HEK293 (cell line): Measurements from ENCODE around the gene STBD1.

ENCODE experiments used
- CTCF ChIA-PET: fragments of 350-600 bp; formaldehyde crosslinking; extraction: SDS; loops from one replicate; lab custom pipeline; 2021; ENCODE audit warnings: antibody characterized with exemption; lab: Yijun Ruan, JAX
- POLR2A ChIA-PET: fragments of 300-600 bp; formaldehyde crosslinking; extraction: SDS; loops from one replicate; lab custom pipeline; 2020; ENCODE audit warnings: antibody characterized with exemption, inconsistent platforms; lab: Yijun Ruan, JAX
- H3K27ac ChIP-seq: fragments of 200-500 bp; sonication (Bioruptor generic); 2 replicates; pipeline ENCODE4 v1.5.1; 2014; ENCODE audit warnings: low read depth, low read length, control low read depth, inconsistent platforms; ENCODE audit errors: extremely low read depth
- H3K36me3 ChIP-seq, 2 experiments: fragments of 200-500 bp in 1 of 2; sonication (Bioruptor generic) in 1 of 2; 1 replicate in 1 of 2; 2 replicates in 1 of 2; pipeline ENCODE4 v1.5.1; 2014 to 2017; ENCODE audit warnings: inconsistent platforms in 2 of 2, low read length in 2 of 2; ENCODE audit not compliant: control insufficient read depth in 2 of 2, insufficient read depth in 1 of 2
- H3K4me1 ChIP-seq: fragments of 200-500 bp; sonication (Bioruptor generic); 2 replicates; pipeline ENCODE4 v1.5.1; 2014; ENCODE audit warnings: mild to moderate bottlenecking, low read length, inconsistent platforms; ENCODE audit not compliant: control insufficient read depth, insufficient read depth
- H3K4me3 ChIP-seq: 2 replicates; pipeline ENCODE4 v1.5.1; 2011; ENCODE audit warnings: low read depth, mild to moderate bottlenecking, control low read depth, low read length, moderate library complexity
- H3K9me3 ChIP-seq: fragments of 200-500 bp; sonication (Bioruptor generic); 2 replicates; pipeline ENCODE4 v1.5.1; 2014; ENCODE audit warnings: low read depth, low read length, inconsistent platforms; ENCODE audit not compliant: control insufficient read depth, insufficient read depth
- BCL6B ChIP-seq: fragments of 450-650 bp; formaldehyde crosslinking; IDR thresholded peaks from 2 replicates; pipeline ENCODE4 v1.5.1; 2017; ENCODE audit warnings: missing biosample characterization, missing genetic modification characterization
- HIC1 ChIP-seq: fragments of 450-650 bp; formaldehyde crosslinking; IDR thresholded peaks from 2 replicates; pipeline ENCODE4 v1.5.1; 2016; ENCODE audit warnings: missing biosample characterization, missing genetic modification characterization
- KLF1 ChIP-seq: fragments of 450-650 bp; formaldehyde crosslinking; IDR thresholded peaks from 2 replicates; pipeline ENCODE4 v1.5.1; 2016; ENCODE audit warnings: missing biosample characterization, missing genetic modification characterization
- KLF16 ChIP-seq: fragments of 450-650 bp; formaldehyde crosslinking; IDR thresholded peaks from 2 replicates; pipeline ENCODE4 v1.5.1; 2017; ENCODE audit warnings: missing biosample characterization, missing genetic modification characterization
- KLF8 ChIP-seq: fragments of 450-650 bp; formaldehyde crosslinking; IDR thresholded peaks from 2 replicates; pipeline ENCODE4 v1.5.1; 2016; ENCODE audit warnings: missing biosample characterization, missing genetic modification characterization
- MEIS1 ChIP-seq: sonication (generic); formaldehyde crosslinking; IDR thresholded peaks from 2 replicates; pipeline ENCODE4 v1.8.1; 2022; ENCODE audit warnings: missing genetic modification reagents, mild to moderate bottlenecking, borderline replicate concordance
- SP2 ChIP-seq: fragments of 450-650 bp; formaldehyde crosslinking; IDR thresholded peaks from 2 replicates; pipeline ENCODE4 v1.5.1; 2016; ENCODE audit warnings: missing biosample characterization, missing genetic modification characterization
- SP3 ChIP-seq: fragments of 450-650 bp; formaldehyde crosslinking; IDR thresholded peaks from 2 replicates; pipeline ENCODE4 v1.5.1; 2016; ENCODE audit warnings: missing biosample characterization, missing genetic modification characterization
- SP7 ChIP-seq: fragments of 450-650 bp; formaldehyde crosslinking; IDR thresholded peaks from 2 replicates; pipeline ENCODE4 v1.5.1; 2016; ENCODE audit warnings: missing biosample characterization, missing genetic modification characterization
- YY1 ChIP-seq: fragments of 450-650 bp; formaldehyde crosslinking; IDR thresholded peaks from 2 replicates; pipeline ENCODE4 v1.5.1; 2018; ENCODE audit warnings: missing biosample characterization, missing genetic modification characterization
- ZBTB20 ChIP-seq: fragments of 450-650 bp; formaldehyde crosslinking; IDR thresholded peaks from 2 replicates; pipeline ENCODE4 v1.5.1; 2016; ENCODE audit warnings: missing biosample characterization, missing genetic modification characterization
- ZBTB8A ChIP-seq: fragments of 450-650 bp; formaldehyde crosslinking; IDR thresholded peaks from 2 replicates; pipeline ENCODE4 v1.5.1; 2016; ENCODE audit warnings: missing biosample characterization, missing genetic modification characterization
- ZIC2 ChIP-seq: fragments of 450-650 bp; formaldehyde crosslinking; IDR thresholded peaks from 2 replicates; pipeline ENCODE4 v1.5.1; 2016; ENCODE audit warnings: missing biosample characterization, missing genetic modification characterization
- ZNF132 ChIP-seq: fragments of 450-650 bp; formaldehyde crosslinking; IDR thresholded peaks from 2 replicates; pipeline ENCODE4 v1.5.1; 2017; ENCODE audit warnings: missing biosample characterization, missing genetic modification characterization, borderline replicate concordance
- ZNF280C ChIP-seq: fragments of 450-650 bp; formaldehyde crosslinking; IDR thresholded peaks from 2 replicates; pipeline ENCODE4 v1.5.1; 2016; ENCODE audit warnings: missing biosample characterization, missing genetic modification characterization
- ZNF335 ChIP-seq: fragments of 450-650 bp; formaldehyde crosslinking; conservative IDR thresholded peaks from 2 replicates; pipeline ENCODE4 v1.5.1; 2016; ENCODE audit warnings: missing biosample characterization, missing genetic modification characterization
- ZNF350 ChIP-seq: fragments of 450-650 bp; formaldehyde crosslinking; IDR thresholded peaks from 2 replicates; pipeline ENCODE4 v1.5.0; 2017; ENCODE audit warnings: missing biosample characterization, mild to moderate bottlenecking, missing genetic modification characterization
- ZNF366 ChIP-seq: fragments of 450-650 bp; formaldehyde crosslinking; conservative IDR thresholded peaks from 2 replicates; pipeline ENCODE4 v1.5.1; 2016; ENCODE audit warnings: missing biosample characterization, missing genetic modification characterization
- ZNF416 ChIP-seq: fragments of 450-650 bp; formaldehyde crosslinking; IDR thresholded peaks from 2 replicates; pipeline ENCODE4 v1.5.1; 2016; ENCODE audit warnings: missing biosample characterization, missing genetic modification characterization
- ZNF426 ChIP-seq: fragments of 450-650 bp; formaldehyde crosslinking; IDR thresholded peaks from 2 replicates; pipeline ENCODE4 v1.5.1; 2017; ENCODE audit warnings: missing biosample characterization, missing genetic modification characterization, mild to moderate bottlenecking, inconsistent platforms, moderate library complexity
- ZNF501 ChIP-seq: fragments of 450-650 bp; formaldehyde crosslinking; IDR thresholded peaks from 2 replicates; pipeline ENCODE4 v1.5.1; 2016; ENCODE audit warnings: missing biosample characterization, missing genetic modification characterization
- ZNF558 ChIP-seq: fragments of 450-650 bp; formaldehyde crosslinking; IDR thresholded peaks from 2 replicates; pipeline ENCODE4 v1.5.1; 2016; ENCODE audit warnings: missing biosample characterization, missing genetic modification characterization
- ZNF610 ChIP-seq: fragments of 450-650 bp; formaldehyde crosslinking; IDR thresholded peaks from 2 replicates; pipeline ENCODE4 v1.5.1; 2016; ENCODE audit warnings: missing biosample characterization, missing genetic modification characterization, borderline replicate concordance
- ZNF626 ChIP-seq: fragments of 450-650 bp; sonication (Bioruptor Pico); formaldehyde crosslinking; IDR thresholded peaks from 2 replicates; pipeline ENCODE4 v1.5.1; 2018; ENCODE audit warnings: missing biosample characterization, missing genetic modification characterization, inconsistent platforms
- TF ChIP-seq, protein P1 (sequence below): fragments of 450-650 bp; formaldehyde crosslinking; IDR thresholded peaks from 2 replicates; pipeline ENCODE4 v1.5.1; 2016; ENCODE audit warnings: missing biosample characterization, missing genetic modification characterization
- TF ChIP-seq, protein P2 (sequence below): fragments of 450-650 bp; formaldehyde crosslinking; optimal IDR thresholded peaks from 2 replicates; pipeline ENCODE3; 2016; ENCODE audit warnings: missing biosample characterization, mild to moderate bottlenecking, missing genetic modification characterization
- TF ChIP-seq, protein P3 (sequence below): fragments of 450-650 bp; formaldehyde crosslinking; IDR thresholded peaks from 2 replicates; pipeline ENCODE4 v1.5.1; 2016; ENCODE audit warnings: missing biosample characterization, missing genetic modification characterization

STBD1 gene

DNA sequence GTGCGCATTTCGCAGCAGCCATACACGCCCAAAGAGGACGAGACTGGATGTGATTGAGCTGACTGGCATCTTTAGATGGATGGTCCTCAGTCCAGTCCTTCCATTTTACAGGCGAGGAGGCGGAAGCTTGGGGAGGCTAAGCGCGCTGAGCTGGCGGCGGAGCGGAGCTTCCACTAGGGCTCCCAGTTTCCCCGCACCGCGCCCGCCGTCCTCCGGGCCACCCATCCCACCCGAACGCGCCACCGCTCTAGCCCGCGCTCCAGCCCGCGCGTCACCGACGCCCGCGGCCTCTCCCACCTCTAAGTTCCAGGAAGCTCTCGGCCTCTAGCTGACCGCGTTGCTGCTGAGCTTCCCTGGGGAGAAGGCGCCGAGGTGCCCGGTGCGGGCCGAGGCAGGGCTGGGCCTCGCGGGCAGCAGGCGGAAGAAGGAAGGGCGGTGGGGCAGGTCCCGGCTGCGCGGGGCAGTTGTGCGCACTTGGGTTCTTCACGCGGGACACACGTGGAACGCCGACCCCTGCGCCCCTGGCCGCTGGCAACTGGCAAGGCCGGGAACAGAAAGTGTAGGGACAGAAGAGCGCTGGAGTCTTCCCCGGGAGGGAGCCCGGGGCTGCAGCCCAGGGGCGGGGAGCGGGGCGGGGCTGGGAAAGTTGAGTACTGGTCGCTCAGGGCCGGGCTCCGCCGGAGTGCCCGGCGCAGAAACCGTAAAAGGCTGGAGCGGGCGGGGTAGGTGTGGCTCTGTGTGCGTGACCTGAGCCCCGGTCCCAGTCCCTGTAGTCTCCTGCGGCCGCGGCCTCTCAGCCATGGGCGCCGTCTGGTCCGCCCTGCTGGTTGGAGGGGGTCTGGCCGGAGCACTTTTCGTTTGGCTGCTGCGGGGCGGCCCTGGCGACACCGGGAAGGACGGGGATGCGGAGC, at the start of gene STBD1:
TSS of gene STBD1 (plus strand) at position 763 of the 911 bp plus-strand sequence. CDS start at position 800, 37 bp downstream.
- peak within 1 kb of the TSS; percentile 75; the same call in 1 of the 2 replicates for H3K27ac ChIP-seq
- ChIA-PET CTCF (interaction anchor here (0.6 to 4.1 kb wide), 15 partner anchors 10 to 126 kb away, joined by 3 to 28 read pairs (median 3); no protein-coding TSS in a partner anchor), POLR2A (interaction anchor here (1.0 to 1.3 kb wide), 5 partner anchors 27 to 852 kb away, joined by 3 to 6 read pairs (median 3); no protein-coding TSS in a partner anchor)
- H3K4me3 ChIP-seq: peak within 1 kb of the TSS; percentile 66
- H3K4me1 ChIP-seq: no peaks in the 10 kb centered on the region
- no peaks in the 10 kb centered on the region for H3K9me3 ChIP-seq
- H3K36me3 ChIP-seq: peaks cover 0 to 17% of the 10 kb centered on the region in 2 experiments; a peak in 1 of 3 replicates
- TF ChIP-seq YY1 (tag by site-specific recombination) (peak; percentile 34; the same call in 1 of the 2 replicates), ZNF132 (tag by site-specific recombination) (no peak), ZBTB8A (peak; percentile 96), BCL6B (tag by site-specific recombination) (no peak), ZNF501 (tag by site-specific recombination) (peak; percentile 93), MEIS1 (CRISPR knock-in tag) (no peak), ZNF350 (no peak), ZBTB20 (tag by site-specific recombination) (peak; percentile 77; the same call in 1 of the 2 replicates), ZNF626 (no peak), HIC1 (tag by site-specific recombination) (peak; percentile 88), ZNF610 (tag by site-specific recombination) (0 out of 2 replicates have a peak, but pooled peaks have one; percentile 18), ZNF426 (no peak), KLF16 (no peak), ZNF416 (tag by site-specific recombination) (no peak), ZNF366 (tag by site-specific recombination) (no peak; the same call in 1 of the 2 replicates), KLF8 (tag by site-specific recombination) (peak; percentile 82; the same call in 1 of the 2 replicates), ZNF280C (tag by site-specific recombination) (no peak), ZNF558 (tag by site-specific recombination) (no peak), ZIC2 (peak; percentile 49; the same call in 1 of the 2 replicates), SP3 (tag by site-specific recombination) (peak; percentile 67), SP2 (tag by site-specific recombination) (peak; percentile 65), KLF1 (peak; percentile 49), ZNF335 (tag by site-specific recombination) (peak; percentile 78), SP7 (tag by site-specific recombination) (peak; percentile 59)
- TF ChIP-seq, protein P1, sequence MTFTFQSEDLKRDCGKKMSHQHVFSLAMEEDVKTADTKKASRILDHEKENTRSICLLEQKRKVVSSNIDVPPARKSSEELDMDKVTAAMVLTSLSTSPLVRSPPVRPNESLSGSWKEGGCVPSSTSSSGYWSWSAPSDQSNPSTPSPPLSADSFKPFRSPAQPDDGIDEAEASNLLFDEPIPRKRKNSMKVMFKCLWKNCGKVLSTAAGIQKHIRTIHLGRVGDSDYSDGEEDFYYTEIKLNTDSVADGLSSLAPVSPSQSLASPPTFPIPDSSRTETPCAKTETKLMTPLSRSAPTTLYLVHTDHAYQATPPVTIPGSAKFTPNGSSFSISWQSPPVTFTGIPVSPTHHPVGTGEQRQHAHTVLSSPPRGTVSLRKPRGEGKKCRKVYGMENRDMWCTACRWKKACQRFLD (tag by site-specific recombination): no peak
- TF ChIP-seq, protein P2, sequence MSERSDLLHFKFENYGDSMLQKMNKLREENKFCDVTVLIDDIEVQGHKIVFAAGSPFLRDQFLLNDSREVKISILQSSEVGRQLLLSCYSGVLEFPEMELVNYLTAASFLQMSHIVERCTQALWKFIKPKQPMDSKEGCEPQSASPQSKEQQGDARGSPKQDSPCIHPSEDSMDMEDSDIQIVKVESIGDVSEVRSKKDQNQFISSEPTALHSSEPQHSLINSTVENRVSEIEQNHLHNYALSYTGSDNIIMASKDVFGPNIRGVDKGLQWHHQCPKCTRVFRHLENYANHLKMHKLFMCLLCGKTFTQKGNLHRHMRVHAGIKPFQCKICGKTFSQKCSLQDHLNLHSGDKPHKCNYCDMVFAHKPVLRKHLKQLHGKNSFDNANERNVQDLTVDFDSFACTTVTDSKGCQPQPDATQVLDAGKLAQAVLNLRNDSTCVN: peak; percentile 97
- TF ChIP-seq, protein P3, sequence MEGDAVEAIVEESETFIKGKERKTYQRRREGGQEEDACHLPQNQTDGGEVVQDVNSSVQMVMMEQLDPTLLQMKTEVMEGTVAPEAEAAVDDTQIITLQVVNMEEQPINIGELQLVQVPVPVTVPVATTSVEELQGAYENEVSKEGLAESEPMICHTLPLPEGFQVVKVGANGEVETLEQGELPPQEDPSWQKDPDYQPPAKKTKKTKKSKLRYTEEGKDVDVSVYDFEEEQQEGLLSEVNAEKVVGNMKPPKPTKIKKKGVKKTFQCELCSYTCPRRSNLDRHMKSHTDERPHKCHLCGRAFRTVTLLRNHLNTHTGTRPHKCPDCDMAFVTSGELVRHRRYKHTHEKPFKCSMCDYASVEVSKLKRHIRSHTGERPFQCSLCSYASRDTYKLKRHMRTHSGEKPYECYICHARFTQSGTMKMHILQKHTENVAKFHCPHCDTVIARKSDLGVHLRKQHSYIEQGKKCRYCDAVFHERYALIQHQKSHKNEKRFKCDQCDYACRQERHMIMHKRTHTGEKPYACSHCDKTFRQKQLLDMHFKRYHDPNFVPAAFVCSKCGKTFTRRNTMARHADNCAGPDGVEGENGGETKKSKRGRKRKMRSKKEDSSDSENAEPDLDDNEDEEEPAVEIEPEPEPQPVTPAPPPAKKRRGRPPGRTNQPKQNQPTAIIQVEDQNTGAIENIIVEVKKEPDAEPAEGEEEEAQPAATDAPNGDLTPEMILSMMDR (tag by site-specific recombination): peak; percentile 43
